IMR-90 (cell line): ENCODE results near the gene CCDC70. TPM values are rescaled to one million over a fixed set of nuclear protein-coding genes. Genes with fewer than 3 reads are reported as not detected.

ENCODE experiments used
- ATAC-seq: fragments of 200-7000 bp; cut with Tn5 transposase; 2 replicates; pipeline ENCODE4 v1.9.1; 2020; ENCODE audit warnings: low read depth, mild to moderate bottlenecking, moderate library complexity
- BruUV-seq: library from RNA; stranded (reverse); fragments of 400-500 nt; replicated peaks from 2 replicates; lab custom pipeline; 2021; lab: Mats Ljungman, UMichigan
- CTCF ChIA-PET: fragments of 300-600 bp; formaldehyde crosslinking; extraction: SDS; loops from one replicate; lab custom pipeline; 2021; ENCODE audit warnings: antibody characterized with exemption; lab: Yijun Ruan, JAX
- POLR2A ChIA-PET: fragments of 300-600 bp; sonication (Branson Sonifier 250); formaldehyde crosslinking; loops from one replicate; lab custom pipeline; 2022; ENCODE audit warnings: antibody characterized with exemption; ENCODE audit not compliant: unreplicated experiment; lab: Charles Lee
- DNase-seq: peaks from one replicate; pipeline ENCODE4 v3.0.0; 2013
- H2AFZ ChIP-seq: replicated peaks from 2 replicates; pipeline ENCODE3; 2013; ENCODE audit warnings: low read length, mild to moderate bottlenecking; ENCODE audit not compliant: poor library complexity
- H2AK5ac ChIP-seq: 2 replicates; pipeline ENCODE4 v1.6.1; 2013; ENCODE audit warnings: low read depth, low read length, inconsistent platforms
- H2AK9ac ChIP-seq: replicated peaks from 2 replicates; pipeline ENCODE3; 2013; ENCODE audit warnings: mild to moderate bottlenecking, low read depth, low read length, moderate library complexity; ENCODE audit not compliant: poor library complexity
- H2BK120ac ChIP-seq: 2 replicates; pipeline ENCODE4 v1.6.1; 2013; ENCODE audit warnings: low read depth, low read length, inconsistent platforms
- H2BK15ac ChIP-seq: 3 replicates; pipeline ENCODE4 v1.6.1; 2013; ENCODE audit warnings: low read depth, low read length, inconsistent platforms
- H2BK20ac ChIP-seq: 2 replicates; pipeline ENCODE4 v1.6.1; 2013; ENCODE audit warnings: low read depth, mild to moderate bottlenecking, inconsistent platforms, low read length, moderate library complexity
- H2BK5ac ChIP-seq: 2 replicates; pipeline ENCODE4 v1.6.1; 2013; ENCODE audit warnings: mild to moderate bottlenecking, low read depth, low read length, inconsistent platforms; ENCODE audit not compliant: poor library complexity, severe bottlenecking
- H3K14ac ChIP-seq: replicated peaks from 2 replicates; pipeline ENCODE4 v1.6.1; 2013; ENCODE audit warnings: low read depth, low read length, inconsistent platforms
- H3K18ac ChIP-seq: 2 replicates; pipeline ENCODE4 v1.6.1; 2013; ENCODE audit warnings: low read depth, low read length, control low read depth
- H3K23ac ChIP-seq: 2 replicates; pipeline ENCODE4 v1.6.1; 2013; ENCODE audit warnings: low read depth, low read length, inconsistent platforms
- H3K27ac ChIP-seq: 2 replicates; pipeline ENCODE4 v1.5.1; 2013; ENCODE audit warnings: mild to moderate bottlenecking, control low read depth, low read length; ENCODE audit not compliant: insufficient read depth
- H3K27me3 ChIP-seq: 2 replicates; pipeline ENCODE4 v1.6.1; 2013; ENCODE audit warnings: low read length; ENCODE audit not compliant: control insufficient read depth, insufficient read depth
- H3K36me3 ChIP-seq: 2 replicates; pipeline ENCODE4 v1.6.1; 2013; ENCODE audit warnings: low read length, mixed read lengths; ENCODE audit not compliant: control insufficient read depth, insufficient read depth
- H3K4ac ChIP-seq: 2 replicates; pipeline ENCODE4 v1.6.1; 2013; ENCODE audit warnings: low read depth, low read length, inconsistent platforms
- H3K4me1 ChIP-seq: 2 replicates; pipeline ENCODE4 v1.6.1; 2013; ENCODE audit warnings: low read length, mixed read lengths; ENCODE audit not compliant: control insufficient read depth, insufficient read depth
- H3K4me2 ChIP-seq: 2 replicates; pipeline ENCODE4 v1.6.1; 2013; ENCODE audit warnings: low read depth, mild to moderate bottlenecking, control low read depth, low read length, moderate library complexity
- H3K4me3 ChIP-seq: 2 replicates; pipeline ENCODE4 v1.5.1; 2013; ENCODE audit warnings: low read depth, mild to moderate bottlenecking, control low read depth, low read length, moderate library complexity; ENCODE audit not compliant: insufficient read depth
- H3K56ac ChIP-seq: 2 replicates; pipeline ENCODE4 v1.6.1; 2013; ENCODE audit warnings: low read length, inconsistent platforms; ENCODE audit not compliant: insufficient read depth; ENCODE audit errors: extremely low read depth
- H3K79me1 ChIP-seq, 2 experiments: 2 replicates each; pipeline ENCODE4 v1.6.1; 2013; ENCODE audit warnings: low read length in 2 of 2, inconsistent platforms in 1 of 2, low read depth in 1 of 2
- H3K9ac ChIP-seq: 2 replicates; pipeline ENCODE4 v1.6.1; 2013; ENCODE audit warnings: low read depth, low read length, control low read depth
- H3K9me1 ChIP-seq: 2 replicates; pipeline ENCODE4 v1.6.1; 2013; ENCODE audit warnings: low read length, inconsistent platforms; ENCODE audit not compliant: insufficient read depth
- H3K9me3 ChIP-seq: 2 replicates; pipeline ENCODE4 v1.6.1; 2013; ENCODE audit warnings: low read length; ENCODE audit not compliant: control insufficient read depth, insufficient read depth
- H4K20me1 ChIP-seq: 2 replicates; pipeline ENCODE4 v1.6.1; 2013; ENCODE audit warnings: low read length, inconsistent platforms; ENCODE audit not compliant: insufficient read depth
- H4K5ac ChIP-seq: 2 replicates; pipeline ENCODE4 v1.6.1; 2013; ENCODE audit warnings: mild to moderate bottlenecking, low read depth, low read length, control low read depth
- H4K8ac ChIP-seq, 2 experiments: 2 replicates each; pipeline ENCODE4 v1.6.1; 2013; ENCODE audit warnings: low read depth in 2 of 2, low read length in 2 of 2, control low read depth in 1 of 2, inconsistent platforms in 1 of 2
- H4K91ac ChIP-seq: 2 replicates; pipeline ENCODE4 v1.6.1; 2013; ENCODE audit warnings: low read depth, low read length, inconsistent platforms; ENCODE audit not compliant: insufficient read depth
- BHLHE40 ChIP-seq: fragments of 150-350 bp; IDR thresholded peaks from 2 replicates; pipeline ENCODE4 v1.6.1; 2016; ENCODE audit warnings: mild to moderate bottlenecking, low read depth, low read length
- CEBPB ChIP-seq: IDR thresholded peaks from 2 replicates; pipeline ENCODE4 v1.6.1; 2012; ENCODE audit warnings: low read depth, low read length, improper control_type of control experiment
- CHD1 ChIP-seq: IDR thresholded peaks from 2 replicates; pipeline ENCODE4 v1.6.1; 2012; ENCODE audit warnings: low read depth, low read length, improper control_type of control experiment
- ELK1 ChIP-seq: fragments of 150-350 bp; IDR thresholded peaks from 2 replicates; pipeline ENCODE4 v1.6.1; 2016; ENCODE audit warnings: low read depth, mild to moderate bottlenecking, low read length, moderate library complexity, borderline replicate concordance
- FOS ChIP-seq: fragments of 150-350 bp; IDR thresholded peaks from 2 replicates; pipeline ENCODE4 v1.6.1; 2016; ENCODE audit warnings: low read depth, low read length
- MAFK ChIP-seq: IDR thresholded peaks from 2 replicates; pipeline ENCODE4 v1.6.1; 2012; ENCODE audit warnings: low read depth, low read length, improper control_type of control experiment
- MAZ ChIP-seq: IDR thresholded peaks from 2 replicates; pipeline ENCODE4 v1.6.1; 2012; ENCODE audit warnings: low read depth, mild to moderate bottlenecking, low read length, improper control_type of control experiment, moderate library complexity, borderline replicate concordance
- MXI1 ChIP-seq: IDR thresholded peaks from 2 replicates; pipeline ENCODE4 v1.6.1; 2012; ENCODE audit warnings: low read depth, mild to moderate bottlenecking, low read length, moderate library complexity, borderline replicate concordance
- NFE2L2 ChIP-seq: fragments of 150-350 bp; IDR thresholded peaks from 2 replicates; pipeline ENCODE4 v1.6.1; 2016; ENCODE audit warnings: low read depth, mild to moderate bottlenecking, low read length
- POLR2A ChIP-seq: IDR thresholded peaks from 2 replicates; pipeline ENCODE4 v1.6.1; 2012; ENCODE audit warnings: mild to moderate bottlenecking, low read depth, low read length
- RAD21 ChIP-seq: IDR thresholded peaks from 2 replicates; pipeline ENCODE4 v1.6.1; 2012; ENCODE audit warnings: low read length, improper control_type of control experiment
- RCOR1 ChIP-seq: IDR thresholded peaks from 2 replicates; pipeline ENCODE4 v1.6.1; 2012; ENCODE audit warnings: mild to moderate bottlenecking, low read length, improper control_type of control experiment; ENCODE audit not compliant: insufficient replicate concordance
- RFX5 ChIP-seq: IDR thresholded peaks from 2 replicates; pipeline ENCODE4 v1.8.0; 2012; ENCODE audit warnings: low read depth, mild to moderate bottlenecking, low read length, moderate library complexity
- SMC3 ChIP-seq: fragments of 150-350 bp; IDR thresholded peaks from 2 replicates; pipeline ENCODE4 v1.6.1; 2016; ENCODE audit warnings: low read depth, mild to moderate bottlenecking, antibody characterized with exemption, low read length, moderate library complexity
- WGBS, 2 experiments: methylation state at CpG; one replicate each; pipeline versions ENCODE4 v1.1.5 to v1.1.7; 2013; ENCODE audit warnings: missing lambda C conversion rate in 2 of 2; ENCODE audit not compliant: insufficient read length in 1 of 2; ENCODE audit errors: extremely low coverage in 2 of 2; 5-methylcytosine and 5-hydroxymethylcytosine counted together
- dilution Hi-C: fragments of 300-500 bp; cut with HindIII; formaldehyde crosslinking; loops from one replicate; pipeline ENCODE4 v1.14.3; 2018; ENCODE audit warnings: low sequenced_read_pairs; ENCODE audit not compliant: unreplicated experiment
- in situ Hi-C: fragments of 300-500 bp; cut with MboI; formaldehyde crosslinking; loops from 3 replicates; pipeline ENCODE4 v1.14.3; 2019; ENCODE audit warnings: low sequenced_read_pairs, inconsistent platforms, mixed read lengths
- intact Hi-C: fragments of 100-400 bp; cut with micrococcal nuclease; formaldehyde crosslinking; loops from 2 replicates; pipeline ENCODE4 v1.10.0; 2022
- polyA plus RNA-seq, 3 experiments: library from polyadenylated mRNA; depleted of rRNA; stranded (reverse); fragments of >200 nt; gene quantifications; 2 replicates each; pipeline ENCODE4 v1.2.3, GENCODE V29; 2012; ENCODE audit warnings: low replicate concordance in 1 of 3
- total RNA-seq: library from RNA; depleted of rRNA; stranded (reverse); fragments of >200 nt; gene quantifications from 2 replicates; pipeline ENCODE4 v1.2.3, GENCODE V29; 2012
- TF ChIP-seq, protein P1 (sequence below): conservative IDR thresholded peaks from 2 replicates; pipeline ENCODE4 v1.5.1; 2012; ENCODE audit warnings: mild to moderate bottlenecking, low read depth, low read length, improper control_type of control experiment
- TF ChIP-seq, protein P2 (sequence below): fragments of 150-350 bp; IDR thresholded peaks from 2 replicates; pipeline ENCODE4 v1.6.1; 2017; ENCODE audit warnings: mild to moderate bottlenecking, antibody characterized with exemption, low read length, low read depth

The CCDC70 gene
- total and polyA plus RNA-seq, 2 of the 4 experiments (the other 2 are of a cell fraction) = not detected

DNA sequence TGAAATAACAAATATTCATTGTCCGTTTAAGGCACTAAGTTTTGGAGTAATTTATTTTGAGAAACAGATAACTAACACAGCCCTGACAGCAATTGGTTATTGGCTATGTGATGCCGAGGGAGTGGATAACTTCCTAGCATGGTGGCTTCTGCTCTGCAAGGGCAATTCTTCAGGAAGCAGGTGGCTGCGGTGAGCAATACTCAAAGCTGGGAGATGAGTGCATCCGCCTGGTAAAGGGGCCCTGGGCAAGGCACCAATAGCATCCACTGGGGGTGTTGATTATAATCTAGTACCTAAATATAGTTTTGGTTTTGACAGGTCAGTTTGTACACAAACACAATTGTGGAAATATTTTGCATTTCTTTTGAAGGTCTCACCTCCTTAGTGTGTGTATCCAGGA, 41.0 kb downstream of the CCDC70 start:
- BruUV-seq = no TSS peak
- Histone ChIP-seq H3K79me1 (no peaks in the 10 kb centered on the region), H2AK5ac (no peak overlapping the region), H4K8ac (no peak overlapping the region), H2BK5ac (no peak overlapping the region), H2BK120ac (no peak overlapping the region), H2AK9ac (no peak overlapping the region), H3K18ac (no peak overlapping the region), H3K4me1 (no peaks in the 10 kb centered on the region), H2BK15ac (no peak overlapping the region), H3K23ac (no peak overlapping the region), H3K9me1 (no peaks in the 10 kb centered on the region), H3K14ac (no peak overlapping the region), H3K27me3 (peaks cover 16% of the 10 kb centered on the region), H3K9ac (no peak overlapping the region), H3K56ac (no peak overlapping the region), H3K36me3 (no peaks in the 10 kb centered on the region), H3K4me2 (no peak overlapping the region), H2BK20ac (no peak overlapping the region), H3K4ac (no peak overlapping the region), H2AFZ (no peak overlapping the region), H3K9me3 (no peaks in the 10 kb centered on the region), H3K4me3 (no peak overlapping the region), H4K91ac (no peak overlapping the region), H3K27ac (no peak overlapping the region), H4K20me1 (no peaks in the 10 kb centered on the region), H4K5ac (no peak overlapping the region)
- POLR2A ChIA-PET = no interaction called here
- CTCF ChIA-PET = no interaction called here
- intact Hi-C loops (no loop called here), dilution Hi-C loops (no loop called here), in situ Hi-C loops (no loop called here)
- DNase-seq (no peak), ATAC-seq (no peak)
- TF ChIP-seq, protein P1, sequence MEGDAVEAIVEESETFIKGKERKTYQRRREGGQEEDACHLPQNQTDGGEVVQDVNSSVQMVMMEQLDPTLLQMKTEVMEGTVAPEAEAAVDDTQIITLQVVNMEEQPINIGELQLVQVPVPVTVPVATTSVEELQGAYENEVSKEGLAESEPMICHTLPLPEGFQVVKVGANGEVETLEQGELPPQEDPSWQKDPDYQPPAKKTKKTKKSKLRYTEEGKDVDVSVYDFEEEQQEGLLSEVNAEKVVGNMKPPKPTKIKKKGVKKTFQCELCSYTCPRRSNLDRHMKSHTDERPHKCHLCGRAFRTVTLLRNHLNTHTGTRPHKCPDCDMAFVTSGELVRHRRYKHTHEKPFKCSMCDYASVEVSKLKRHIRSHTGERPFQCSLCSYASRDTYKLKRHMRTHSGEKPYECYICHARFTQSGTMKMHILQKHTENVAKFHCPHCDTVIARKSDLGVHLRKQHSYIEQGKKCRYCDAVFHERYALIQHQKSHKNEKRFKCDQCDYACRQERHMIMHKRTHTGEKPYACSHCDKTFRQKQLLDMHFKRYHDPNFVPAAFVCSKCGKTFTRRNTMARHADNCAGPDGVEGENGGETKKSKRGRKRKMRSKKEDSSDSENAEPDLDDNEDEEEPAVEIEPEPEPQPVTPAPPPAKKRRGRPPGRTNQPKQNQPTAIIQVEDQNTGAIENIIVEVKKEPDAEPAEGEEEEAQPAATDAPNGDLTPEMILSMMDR = no peak
- TF ChIP-seq FOS (no peak), CEBPB (no peak), POLR2A (no peak), MAFK (no peak), SMC3 (no peak), RFX5 (no peak), MAZ (no peak), RCOR1 (no peak), RAD21 (no peak), NFE2L2 (no peak), CHD1 (no peak), MXI1 (no peak), ELK1 (no peak), BHLHE40 (no peak)
- TF ChIP-seq, protein P2, sequence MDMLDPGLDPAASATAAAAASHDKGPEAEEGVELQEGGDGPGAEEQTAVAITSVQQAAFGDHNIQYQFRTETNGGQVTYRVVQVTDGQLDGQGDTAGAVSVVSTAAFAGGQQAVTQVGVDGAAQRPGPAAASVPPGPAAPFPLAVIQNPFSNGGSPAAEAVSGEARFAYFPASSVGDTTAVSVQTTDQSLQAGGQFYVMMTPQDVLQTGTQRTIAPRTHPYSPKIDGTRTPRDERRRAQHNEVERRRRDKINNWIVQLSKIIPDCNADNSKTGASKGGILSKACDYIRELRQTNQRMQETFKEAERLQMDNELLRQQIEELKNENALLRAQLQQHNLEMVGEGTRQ = no peak
- no CpG with 5 or more reads among the region's 4 CpGs for WGBS, 2 experiments
